Hepatocyte (in vitro differentiated cells): Measurements from ENCODE around the gene OAF.

ENCODE experiments used
- EZH2phosphoT487 ChIP-seq: fragments of 200-600 bp; sonication (generic); IDR thresholded peaks from one replicate; pipeline ENCODE4 v1.6.1; 2018; ENCODE audit warnings: antibody characterized with exemption, mild to moderate bottlenecking, low read depth, moderate library complexity; ENCODE audit not compliant: unreplicated experiment, severe bottlenecking
- TF ChIP-seq, protein P1 (sequence below): fragments of 200-600 bp; sonication (generic); IDR thresholded peaks from 2 replicates; pipeline ENCODE4 v1.5.1; 2016; ENCODE audit warnings: antibody characterized with exemption, mild to moderate bottlenecking; ENCODE audit not compliant: poor library complexity

- TF ChIP-seq EZH2phosphoT487, result no peak
- TF ChIP-seq, protein P1, sequence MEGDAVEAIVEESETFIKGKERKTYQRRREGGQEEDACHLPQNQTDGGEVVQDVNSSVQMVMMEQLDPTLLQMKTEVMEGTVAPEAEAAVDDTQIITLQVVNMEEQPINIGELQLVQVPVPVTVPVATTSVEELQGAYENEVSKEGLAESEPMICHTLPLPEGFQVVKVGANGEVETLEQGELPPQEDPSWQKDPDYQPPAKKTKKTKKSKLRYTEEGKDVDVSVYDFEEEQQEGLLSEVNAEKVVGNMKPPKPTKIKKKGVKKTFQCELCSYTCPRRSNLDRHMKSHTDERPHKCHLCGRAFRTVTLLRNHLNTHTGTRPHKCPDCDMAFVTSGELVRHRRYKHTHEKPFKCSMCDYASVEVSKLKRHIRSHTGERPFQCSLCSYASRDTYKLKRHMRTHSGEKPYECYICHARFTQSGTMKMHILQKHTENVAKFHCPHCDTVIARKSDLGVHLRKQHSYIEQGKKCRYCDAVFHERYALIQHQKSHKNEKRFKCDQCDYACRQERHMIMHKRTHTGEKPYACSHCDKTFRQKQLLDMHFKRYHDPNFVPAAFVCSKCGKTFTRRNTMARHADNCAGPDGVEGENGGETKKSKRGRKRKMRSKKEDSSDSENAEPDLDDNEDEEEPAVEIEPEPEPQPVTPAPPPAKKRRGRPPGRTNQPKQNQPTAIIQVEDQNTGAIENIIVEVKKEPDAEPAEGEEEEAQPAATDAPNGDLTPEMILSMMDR, result no peak
These were observed 21.9 kb upstream of the OAF start for GRCh38 chr11:120188811-120189455.
